MV-4-11 (cell line): Measurements from ENCODE around the gene OSBPL10.
A peak's percentile ranks its signal among the peaks of the same experiment; 100 is the strongest.

Experiments
- DNase-seq: peaks from one replicate; lab custom pipeline; 2025; lab: John Stamatoyannopoulos, UW

Gene OSBPL10

GRCh38 chr3:31768479-31769125 is 212.5 kb downstream of the OSBPL10 start:
- peak; percentile 51 for DNase-seq

GRCh38 chr3:31767920-31768319 is 213.1 kb downstream of the OSBPL10 start:
- no peak for DNase-seq

GRCh38 chr3:31766669-31767068 is 214.4 kb downstream of the OSBPL10 start:
- no peak for DNase-seq

GRCh38 chr3:31765871-31766270 is 215.2 kb downstream of the OSBPL10 start:
- DNase-seq, result peak; percentile 76

DNA sequence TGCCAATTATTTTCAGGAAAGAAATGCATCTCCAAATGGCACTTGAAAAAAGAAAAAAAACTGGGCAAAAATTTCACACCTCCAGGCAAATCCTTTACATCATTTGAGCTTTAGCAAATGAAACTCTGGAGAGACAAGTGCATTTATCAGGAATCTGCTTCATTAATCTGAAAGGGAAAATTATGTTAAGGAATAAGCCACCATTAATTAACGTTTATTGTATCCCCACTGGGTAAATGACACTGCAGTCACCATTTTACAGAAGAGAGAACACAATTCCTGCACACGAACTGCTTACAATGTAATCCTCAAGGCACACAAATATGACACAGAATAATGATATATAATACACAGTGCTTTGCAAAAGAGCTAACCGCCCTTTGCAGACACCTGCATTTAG is 217.3 kb downstream of the OSBPL10 start:
- peak; percentile 6 for DNase-seq

DNA sequence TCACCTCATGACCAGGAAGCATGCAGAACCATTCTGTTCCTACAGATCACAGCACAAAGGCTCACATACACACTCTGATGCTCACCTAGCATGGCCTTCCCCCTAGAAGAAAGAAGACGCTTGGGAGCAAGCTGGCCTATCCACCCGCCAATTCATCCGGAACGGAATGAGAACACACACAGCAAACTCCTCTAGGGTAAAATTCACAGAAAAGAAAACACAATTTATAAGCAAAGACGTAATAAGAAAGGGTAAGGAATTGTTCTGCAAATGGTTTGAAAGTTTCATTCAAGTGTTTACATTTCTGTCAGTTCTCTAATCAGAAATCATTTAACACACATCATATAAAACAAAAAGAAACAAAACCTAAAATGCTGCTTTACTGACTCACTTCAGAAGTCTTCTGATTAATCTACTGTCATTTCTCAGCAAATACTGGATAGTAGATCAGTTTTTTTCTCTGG is 218.1 kb downstream of the OSBPL10 start:
- DNase-seq, result no peak

- peak; percentile 89 for DNase-seq
Measured at GRCh38 chr3:31762097-31762764, 218.8 kb downstream of the OSBPL10 start.

- DNase-seq, result peak; percentile 28
Measured at GRCh38 chr3:31760654-31761053, 220.4 kb downstream of the OSBPL10 start.

GRCh38 chr3:31758322-31758965 is 222.6 kb downstream of the OSBPL10 start:
- no peak for DNase-seq

GRCh38 chr3:31755926-31756658 is 225.0 kb downstream of the OSBPL10 start:
- peak; percentile 8 for DNase-seq

DNA sequence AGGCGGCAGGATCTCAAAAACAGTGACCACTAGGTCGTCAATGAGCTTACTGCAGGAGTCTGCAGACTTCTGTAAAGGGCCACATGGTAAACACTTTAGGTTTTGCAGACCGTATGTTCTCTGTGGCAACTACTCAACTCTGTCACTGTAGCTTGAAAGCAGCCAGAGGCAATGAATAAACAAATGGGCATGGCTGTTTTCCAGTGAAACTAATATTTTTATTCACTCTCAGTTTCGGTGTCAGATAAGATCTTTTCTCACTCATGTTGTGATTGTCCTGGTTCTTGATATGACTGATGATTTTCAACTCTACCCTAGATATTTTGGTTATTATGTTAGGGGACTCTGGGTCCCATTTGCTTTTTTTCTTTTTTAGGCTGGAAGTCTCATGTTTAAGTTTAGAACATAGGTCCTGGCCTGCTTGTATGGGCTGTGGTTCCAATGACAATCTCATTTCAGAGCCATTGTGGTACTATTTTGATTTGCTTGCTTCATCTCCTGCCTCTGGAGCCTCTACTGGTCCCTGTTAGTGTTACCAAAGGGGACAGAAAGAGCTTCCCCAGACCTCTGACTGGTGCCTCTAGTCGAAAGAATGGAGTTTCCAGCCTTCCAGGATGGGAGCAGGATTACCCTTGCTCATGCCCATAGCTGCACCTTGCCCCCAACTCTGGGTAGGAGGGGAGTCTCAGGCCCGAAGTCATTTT is 226.3 kb downstream of the OSBPL10 start:
- DNase-seq, result no peak

DNA sequence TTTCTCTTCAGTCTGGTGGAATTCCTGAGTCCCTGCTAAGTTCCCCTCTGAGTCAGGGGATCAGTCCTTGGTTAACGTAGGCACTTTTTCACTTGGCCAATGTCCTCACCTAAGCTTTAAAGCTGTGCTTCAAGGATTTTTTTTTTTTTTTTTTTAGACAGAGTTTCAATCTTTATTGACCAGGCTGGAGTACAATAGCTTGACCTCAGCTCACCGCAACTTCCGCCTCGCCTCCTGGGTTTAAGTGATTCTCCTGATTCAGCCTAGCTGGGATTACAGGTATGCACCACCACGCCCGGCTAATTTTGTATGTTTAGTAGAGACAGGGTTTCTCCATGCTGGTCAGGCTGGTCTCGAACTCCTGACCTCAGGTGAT is 228.0 kb downstream of the OSBPL10 start:
- no peak for DNase-seq

GRCh38 chr3:31752305-31753049 is 228.6 kb downstream of the OSBPL10 start:
- DNase-seq, result no peak

DNA sequence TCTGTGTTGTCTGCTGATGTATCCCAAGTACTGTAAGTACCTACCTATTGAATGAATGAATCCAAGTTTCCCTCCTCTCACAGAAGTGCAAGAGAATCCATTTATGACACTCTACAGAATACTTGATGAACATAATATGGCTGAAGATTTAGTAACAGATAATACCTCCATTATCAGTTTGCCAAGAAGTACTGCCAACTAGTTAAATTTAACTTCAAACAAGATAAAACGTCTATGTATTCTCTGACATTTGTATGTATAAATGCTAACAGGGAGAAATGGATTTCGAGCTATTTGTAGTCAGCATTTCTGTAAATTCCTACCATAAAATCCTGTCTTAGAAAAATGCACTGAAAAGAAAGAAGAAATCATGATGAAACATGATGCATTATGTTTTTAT is 230.7 kb downstream of the OSBPL10 start:
- DNase-seq, result no peak

DNA sequence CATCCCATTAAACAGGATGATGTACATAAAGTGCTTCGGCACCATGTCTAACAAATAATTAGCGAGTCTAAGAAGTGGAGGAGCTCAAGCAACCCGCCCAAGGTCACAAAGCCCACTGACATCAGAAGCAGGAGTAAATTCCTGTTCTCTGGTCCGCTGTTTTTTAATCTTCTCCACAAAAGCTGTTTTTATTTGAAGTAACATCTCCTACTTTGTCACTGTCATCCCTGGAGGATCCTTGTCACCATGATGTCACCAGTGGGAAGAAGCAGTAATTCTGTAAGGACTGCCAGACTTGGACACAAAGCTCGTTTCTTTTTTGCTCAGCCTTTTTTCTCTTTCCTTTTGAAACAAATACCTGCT is 232.1 kb downstream of the OSBPL10 start:
- no peak for DNase-seq

- DNase-seq, result no peak
Measured at GRCh38 chr3:31748281-31748932, 232.7 kb downstream of the OSBPL10 start.

DNA sequence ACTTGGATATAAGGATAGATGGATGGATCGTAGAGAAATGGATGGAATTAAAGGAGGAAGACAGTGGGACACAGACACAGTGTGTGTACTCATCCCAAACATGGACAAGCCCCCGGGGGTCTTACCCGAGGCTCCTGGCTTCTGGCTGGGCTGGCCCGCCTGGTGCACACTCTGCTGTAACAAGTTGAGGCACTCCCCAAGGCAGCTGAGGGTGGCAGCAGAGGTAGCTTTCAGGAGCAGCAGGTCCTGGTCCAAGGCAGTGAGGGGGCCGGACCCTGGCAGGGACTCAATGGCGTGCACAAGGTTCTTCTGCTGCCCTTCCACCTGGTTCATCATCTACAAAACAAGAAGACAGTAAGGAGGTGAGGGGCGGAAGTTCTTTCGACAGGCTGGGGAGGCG is 233.3 kb downstream of the OSBPL10 start:
- no peak for DNase-seq

GRCh38 chr3:31744913-31745312 is 236.1 kb downstream of the OSBPL10 start:
- DNase-seq, result no peak

- no peak for DNase-seq
Measured at GRCh38 chr3:31743331-31744089, 237.6 kb downstream of the OSBPL10 start.

DNA sequence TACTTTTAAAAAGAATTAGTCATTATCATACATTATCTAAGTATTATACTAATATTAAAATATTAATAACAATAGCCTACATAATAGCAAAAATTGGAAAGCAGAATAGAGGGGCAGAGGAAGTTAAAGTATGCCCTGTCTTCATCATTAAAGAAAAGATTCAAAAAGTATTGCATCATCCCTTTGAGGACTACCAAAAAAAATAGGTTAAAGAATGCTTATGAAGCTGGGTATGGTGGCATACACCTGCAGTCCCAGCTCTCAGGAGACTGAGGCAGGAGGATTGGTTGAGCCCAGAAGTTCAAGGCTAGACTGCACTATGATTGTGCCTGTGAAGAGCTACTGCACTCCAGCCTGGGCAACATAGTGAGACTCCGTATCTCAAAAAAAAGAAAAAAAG is 240.7 kb downstream of the OSBPL10 start:
- no peak for DNase-seq
